Measurements from ENCODE around the gene VPS26A.

Gene VPS26A

GRCh38 chr10:69176823-69177222, 52.8 kb downstream of the VPS26A start:
- Histone ChIP-seq H3K27me3 (ENCODE audit: control insufficient read depth, insufficient read depth, low read length) (no peaks in the 10 kb centered on the region), H3K79me2 (peaks cover 17% of the 10 kb centered on the region), H3K4me2 (ENCODE audit: low read length) (no peak overlapping the region), H3K9me3 (ENCODE audit: control insufficient read depth, low read length) (no peaks in the 10 kb centered on the region), H3K4me1 (no peaks in the 10 kb centered on the region), H3K9ac (no peak overlapping the region), H2AFZ (no peak overlapping the region), H3K27ac (no peak overlapping the region), H3K4me3 (ENCODE audit: low read depth, low read length) (no peak overlapping the region), H3K36me3 (ENCODE audit: control insufficient read depth, insufficient read depth, low read length) (no peaks in the 10 kb centered on the region)
- TF ChIP-seq CTCF (IDR thresholded peaks at IDR 0.05): no peak

GRCh38 chr10:69179089-69179742, 55.2 kb downstream of the VPS26A start:
- H3K4me2 ChIP-seq (ENCODE audit: low read length): peak overlapping the region; percentile 99
- no peak overlapping the region for H3K9ac ChIP-seq
- peak overlapping the region; percentile 89 for H2AFZ ChIP-seq
- H3K27ac ChIP-seq: peak overlapping the region; percentile 91
- H3K9me3 ChIP-seq (ENCODE audit: control insufficient read depth, low read length): no peaks in the 10 kb centered on the region
- no peaks in the 10 kb centered on the region for H3K4me1 ChIP-seq
- no peaks in the 10 kb centered on the region for H3K27me3 ChIP-seq (ENCODE audit: control insufficient read depth, insufficient read depth, low read length)
- peaks cover 29% of the 10 kb centered on the region for H3K79me2 ChIP-seq
- no peak for TF ChIP-seq CTCF (IDR thresholded peaks at IDR 0.05)
- no peaks in the 10 kb centered on the region for H3K36me3 ChIP-seq (ENCODE audit: control insufficient read depth, insufficient read depth, low read length)
- peak overlapping the region; percentile 98 for H3K4me3 ChIP-seq (ENCODE audit: low read depth, low read length)

- Histone ChIP-seq H2AFZ (peak within 1 kb of the TSS; percentile 89), H3K4me3 (ENCODE audit: low read depth, low read length) (peak within 1 kb of the TSS; percentile 98), H3K4me2 (ENCODE audit: low read length) (peak within 1 kb of the TSS; percentile 99), H3K27me3 (ENCODE audit: control insufficient read depth, insufficient read depth, low read length) (no peaks in the 10 kb centered on the region), H3K9ac (peak within 1 kb of the TSS; percentile 79), H3K36me3 (ENCODE audit: control insufficient read depth, insufficient read depth, low read length) (no peaks in the 10 kb centered on the region), H3K4me1 (no peaks in the 10 kb centered on the region), H3K27ac (peak within 1 kb of the TSS; percentile 91), H3K79me2 (peaks cover 29% of the 10 kb centered on the region), H3K9me3 (ENCODE audit: control insufficient read depth, low read length) (no peaks in the 10 kb centered on the region)
- TF ChIP-seq CTCF (IDR thresholded peaks at IDR 0.05): no peak
Observed at GRCh38 chr10:69179743-69180524, 56.0 kb downstream of the VPS26A start, which contains the start of gene SUPV3L1. Gene SUPV3L1 (plus strand): TSS chr10:69180234. CDS start chr10:69180292, 58 bp downstream.

- Histone ChIP-seq H3K4me1 (no peaks in the 10 kb centered on the region), H3K79me2 (peaks cover 29% of the 10 kb centered on the region), H3K36me3 (ENCODE audit: control insufficient read depth, insufficient read depth, low read length) (no peaks in the 10 kb centered on the region), H3K27me3 (ENCODE audit: control insufficient read depth, insufficient read depth, low read length) (no peaks in the 10 kb centered on the region), H3K9me3 (ENCODE audit: control insufficient read depth, low read length) (no peaks in the 10 kb centered on the region), H3K9ac (peak overlapping the region; percentile 79), H3K4me2 (ENCODE audit: low read length) (peak overlapping the region; percentile 99), H2AFZ (peak overlapping the region; percentile 89), H3K27ac (peak overlapping the region; percentile 91), H3K4me3 (ENCODE audit: low read depth, low read length) (peak overlapping the region; percentile 98)
- no peak for TF ChIP-seq CTCF (IDR thresholded peaks at IDR 0.05)
Observed at GRCh38 chr10:69180525-69181204, 56.7 kb downstream of the VPS26A start.
